HG03039 (cell line): ENCODE data around the gene CDK11A.
A peak's percentile ranks its signal among the peaks of the same experiment; 100 is the strongest.
"Not testable (repeated sequence)": the region's sequence is repeated elsewhere in the genome, so short reads cannot be mapped to it uniquely, and the experiment has no call there.

ENCODE experiments used
- ATAC-seq: cut with Tn5 transposase; IDR thresholded peaks from one replicate; pipeline ENCODE4 v1.9.1; 2021; ENCODE audit warnings: mild to moderate bottlenecking, moderate library complexity; ENCODE audit not compliant: unreplicated experiment

CDK11A gene

GRCh38 chr1:1664941-1665814, 59.0 kb downstream of the CDK11A start:
- no peak for ATAC-seq

- not testable (repeated sequence) for ATAC-seq
Measured at GRCh38 chr1:1664318-1664717, 59.8 kb downstream of the CDK11A start.

- ATAC-seq: not testable (repeated sequence)
Measured at GRCh38 chr1:1662830-1663560, 61.2 kb downstream of the CDK11A start.

- not testable (repeated sequence) for ATAC-seq
Measured at GRCh38 chr1:1662392-1662791, 61.8 kb downstream of the CDK11A start.

GRCh38 chr1:1658583-1659549, 65.3 kb downstream of the CDK11A start, which contains the start of gene CDK11B:
Gene CDK11B, minus strand, starts transcription at chr1:1659004. Its CDS starts 1,519 bp downstream, at chr1:1657485.
- peak; percentile 76 for ATAC-seq
